GM12878 (cell line): Measurements from ENCODE around the gene HS3ST3B1. TPM values are rescaled to one million over a fixed set of nuclear protein-coding genes. Genes with fewer than 3 reads are reported as not detected.

Source experiments
- ASH2L ChIP-seq: fragments of 300-600, 200-600 bp; sonication (generic); IDR thresholded peaks from 2 replicates; pipeline ENCODE4 v1.6.1; 2017; ENCODE audit warnings: low read depth, mild to moderate bottlenecking, borderline replicate concordance
- ATF7 ChIP-seq: fragments of 450-650 bp; IDR thresholded peaks from 2 replicates; pipeline ENCODE4 v1.6.1; 2016; ENCODE audit warnings: low read depth, mild to moderate bottlenecking
- BACH1 ChIP-seq: fragments of 450-650 bp; IDR thresholded peaks from 2 replicates; pipeline ENCODE4 v1.6.1; 2017; ENCODE audit warnings: mild to moderate bottlenecking, borderline replicate concordance
- CHD2 ChIP-seq: IDR thresholded peaks from 2 replicates; pipeline ENCODE4 v1.6.1; 2011; ENCODE audit warnings: low read depth, low read length, improper control_type of control experiment, borderline replicate concordance
- DPF2 ChIP-seq: fragments of 450-650 bp; IDR thresholded peaks from 2 replicates; pipeline ENCODE4 v1.6.1; 2017; ENCODE audit warnings: mild to moderate bottlenecking
- GATAD2B ChIP-seq: fragments of 450-650 bp; conservative IDR thresholded peaks from 2 replicates; pipeline ENCODE4 v1.6.1; 2017; ENCODE audit warnings: low read depth, mild to moderate bottlenecking, moderate library complexity
- HSF1 ChIP-seq: fragments of 150-350 bp; IDR thresholded peaks from 2 replicates; pipeline ENCODE4 v1.6.1; 2014; ENCODE audit warnings: mild to moderate bottlenecking, low read depth, low read length
- JUND ChIP-seq: IDR thresholded peaks from 2 replicates; pipeline ENCODE4 v1.6.1; 2012; ENCODE audit warnings: low read depth, mild to moderate bottlenecking, low read length, improper control_type of control experiment, moderate library complexity
- NR2F1 ChIP-seq: fragments of 450-650 bp; conservative IDR thresholded peaks from 2 replicates; pipeline ENCODE4 v1.6.1; 2017; ENCODE audit warnings: mild to moderate bottlenecking
- PAX5 ChIP-seq: IDR thresholded peaks from 2 replicates; pipeline ENCODE4 v1.6.1; 2011; ENCODE audit warnings: low read depth, low read length, borderline replicate concordance
- POLR2A ChIP-seq: IDR thresholded peaks from 2 replicates; pipeline ENCODE4 v1.6.1; 2011; ENCODE audit warnings: low read depth, mild to moderate bottlenecking, low read length
- PRDM15 ChIP-seq: fragments of 450-650 bp; formaldehyde crosslinking; IDR thresholded peaks from 2 replicates; pipeline ENCODE4 v1.4.0; 2020; ENCODE audit warnings: mild to moderate bottlenecking, moderate library complexity
- RB1 ChIP-seq: fragments of 450-650 bp; formaldehyde crosslinking; IDR thresholded peaks from 2 replicates; pipeline ENCODE4 v1.6.1; 2017; ENCODE audit warnings: mild to moderate bottlenecking, borderline replicate concordance
- SIX5 ChIP-seq: IDR thresholded peaks from 2 replicates; pipeline ENCODE4 v1.6.1; 2011; ENCODE audit warnings: mild to moderate bottlenecking, low read depth, low read length, moderate library complexity; ENCODE audit not compliant: severe bottlenecking
- SMAD5 ChIP-seq: IDR thresholded peaks from 2 replicates; pipeline ENCODE4 v1.6.1; 2016; ENCODE audit warnings: antibody characterized with exemption, low read depth
- STAT3 ChIP-seq: IDR thresholded peaks from 2 replicates; pipeline ENCODE4 v1.6.1; 2011; ENCODE audit warnings: low read depth, low read length, improper control_type of control experiment
- TCF3 ChIP-seq: IDR thresholded peaks from 2 replicates; pipeline ENCODE4 v1.6.1; 2012; ENCODE audit warnings: low read depth, mild to moderate bottlenecking, low read length, borderline replicate concordance; ENCODE audit not compliant: insufficient read depth
- ZBTB11 ChIP-seq: fragments of 450-650 bp; formaldehyde crosslinking; IDR thresholded peaks from 2 replicates; pipeline ENCODE4 v1.5.0; 2022; ENCODE audit warnings: mild to moderate bottlenecking, missing genetic modification characterization
- ZNF24 ChIP-seq: fragments of 450-650 bp; IDR thresholded peaks from 2 replicates; pipeline ENCODE4 v1.6.1; 2017; ENCODE audit warnings: antibody characterized with exemption, mild to moderate bottlenecking
- polyA plus RNA-seq, 11 experiments: library from polyadenylated mRNA; depleted of rRNA in 4 of 11; unstranded in 6 of 11; stranded (reverse) in 5 of 11; fragments of >200 nt; fragmentation: Nextera tagmentation in 4 of 11; fragmentation: Illumina TruSeq in 1 of 11; extraction: Ambion mirVana in 4 of 11; extraction: Trizol in 1 of 11; gene quantifications; 1 replicate in 1 of 11; 2 replicates in 10 of 11; pipeline versions ENCODE4 v1.2.1 to v1.2.3, GENCODE V29; 2011 to 2016; ENCODE audit warnings: inconsistent platforms in 2 of 11, missing spikeins in 2 of 11, low read depth in 1 of 11
- total RNA-seq, 4 experiments: library from RNA; depleted of rRNA in 3 of 4; stranded (reverse); fragments of >200 nt in 3 of 4; fragmentation: Illumina TruSeq in 1 of 4; extraction: Trizol in 1 of 4; gene quantifications; 2 replicates each; pipeline versions ENCODE4 v1.2.1 to v1.2.3, GENCODE V29; 2013 to 2021

Gene HS3ST3B1
- total and polyA plus RNA-seq, 10 of the 15 experiments (the other 5 are each of a cell fraction or from before 2014, with no cell fraction given) = 0.03 to 0.14 (median 0.06) TPM; not detected in 3

- TF ChIP-seq TCF3 (0 out of 2 replicates have a peak, but pooled peaks have one; percentile 7), GATAD2B (no peak), POLR2A (no peak), PRDM15 (no peak), STAT3 (no peak), BACH1 (no peak), ASH2L (no peak), NR2F1 (peak; percentile 83), ZNF24 (no peak), ZBTB11 (CRISPR knock-in tag) (no peak), JUND (no peak), ATF7 (no peak), HSF1 (no peak), SMAD5 (no peak), CHD2 (no peak), RB1 (no peak), DPF2 (peak; percentile 24; the same call in 1 of the 2 replicates), SIX5 (no peak), PAX5 (peak; percentile 81; the same call in 1 of the 2 replicates)
Measured at GRCh38 chr17:14359163-14360020, 58.5 kb downstream of the HS3ST3B1 start (continued).
